ENCODE results near the gene TRIM65. TPM values are rescaled to one million over a fixed set of nuclear protein-coding genes. Genes with fewer than 3 reads are reported as not detected.

TRIM65 gene
- polyA plus RNA-seq, 1 donor from 2014 or later: 1.5 TPM

GRCh38 chr17:75875940-75876189 lies 20.9 kb downstream of the TRIM65 start:
- no peak overlapping the region for H3K27ac ChIP-seq (ENCODE audit: low read length)
- H3K9me3 ChIP-seq (ENCODE audit: low read length): no peaks in the 10 kb centered on the region
- no peak overlapping the region for H3K4me2 ChIP-seq (ENCODE audit: low read length)
- H4K20me1 ChIP-seq (ENCODE audit: insufficient read depth): no peaks in the 10 kb centered on the region
- H2AFZ ChIP-seq (ENCODE audit: low read depth, low read length): no peak overlapping the region
- no peaks in the 10 kb centered on the region for H3K9me2 ChIP-seq (ENCODE audit: insufficient read depth, low read length)
- no peaks in the 10 kb centered on the region for H3K79me2 ChIP-seq (replicated peaks; ENCODE audit: insufficient read depth, low read length)
- TF ChIP-seq CTCF (IDR thresholded peaks at IDR 0.05; ENCODE audit: poor library complexity, severe bottlenecking) (no peak), TAF1 (IDR thresholded peaks at IDR 0.05; ENCODE audit: low read depth) (no peak), EP300 (conservative IDR thresholded peaks at IDR 0.05; ENCODE audit: poor library complexity, severe bottlenecking) (no peak), EZH2 (IDR thresholded peaks at IDR 0.05; ENCODE audit: borderline replicate concordance, insufficient read depth, low read length, poor library complexity, severe bottlenecking) (no peak), MXI1 (conservative IDR thresholded peaks at IDR 0.05; ENCODE audit: poor library complexity, severe bottlenecking) (no peak), RAD21 (conservative IDR thresholded peaks at IDR 0.05) (no peak), POLR2AphosphoS5 (IDR thresholded peaks at IDR 0.05) (no peak), SMC3 (conservative IDR thresholded peaks at IDR 0.05; ENCODE audit: poor library complexity) (no peak)
- TF ChIP-seq, protein P1, sequence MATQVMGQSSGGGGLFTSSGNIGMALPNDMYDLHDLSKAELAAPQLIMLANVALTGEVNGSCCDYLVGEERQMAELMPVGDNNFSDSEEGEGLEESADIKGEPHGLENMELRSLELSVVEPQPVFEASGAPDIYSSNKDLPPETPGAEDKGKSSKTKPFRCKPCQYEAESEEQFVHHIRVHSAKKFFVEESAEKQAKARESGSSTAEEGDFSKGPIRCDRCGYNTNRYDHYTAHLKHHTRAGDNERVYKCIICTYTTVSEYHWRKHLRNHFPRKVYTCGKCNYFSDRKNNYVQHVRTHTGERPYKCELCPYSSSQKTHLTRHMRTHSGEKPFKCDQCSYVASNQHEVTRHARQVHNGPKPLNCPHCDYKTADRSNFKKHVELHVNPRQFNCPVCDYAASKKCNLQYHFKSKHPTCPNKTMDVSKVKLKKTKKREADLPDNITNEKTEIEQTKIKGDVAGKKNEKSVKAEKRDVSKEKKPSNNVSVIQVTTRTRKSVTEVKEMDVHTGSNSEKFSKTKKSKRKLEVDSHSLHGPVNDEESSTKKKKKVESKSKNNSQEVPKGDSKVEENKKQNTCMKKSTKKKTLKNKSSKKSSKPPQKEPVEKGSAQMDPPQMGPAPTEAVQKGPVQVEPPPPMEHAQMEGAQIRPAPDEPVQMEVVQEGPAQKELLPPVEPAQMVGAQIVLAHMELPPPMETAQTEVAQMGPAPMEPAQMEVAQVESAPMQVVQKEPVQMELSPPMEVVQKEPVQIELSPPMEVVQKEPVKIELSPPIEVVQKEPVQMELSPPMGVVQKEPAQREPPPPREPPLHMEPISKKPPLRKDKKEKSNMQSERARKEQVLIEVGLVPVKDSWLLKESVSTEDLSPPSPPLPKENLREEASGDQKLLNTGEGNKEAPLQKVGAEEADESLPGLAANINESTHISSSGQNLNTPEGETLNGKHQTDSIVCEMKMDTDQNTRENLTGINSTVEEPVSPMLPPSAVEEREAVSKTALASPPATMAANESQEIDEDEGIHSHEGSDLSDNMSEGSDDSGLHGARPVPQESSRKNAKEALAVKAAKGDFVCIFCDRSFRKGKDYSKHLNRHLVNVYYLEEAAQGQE (IDR thresholded peaks at IDR 0.05; ENCODE audit: borderline replicate concordance): no peak
- H3K27me3 ChIP-seq (ENCODE audit: insufficient read depth, low read depth, low read length): peaks cover 46% of the 10 kb centered on the region
- no peaks in the 10 kb centered on the region for H3F3A ChIP-seq (ENCODE audit: insufficient read depth, low read length, poor library complexity, severe bottlenecking)
- H3K4me3 ChIP-seq (ENCODE audit: low read length): no peak overlapping the region
- no peak overlapping the region for H3K9ac ChIP-seq (ENCODE audit: low read length)
- no peaks in the 10 kb centered on the region for H3K36me3 ChIP-seq (ENCODE audit: insufficient read depth, low read length)

DNA sequence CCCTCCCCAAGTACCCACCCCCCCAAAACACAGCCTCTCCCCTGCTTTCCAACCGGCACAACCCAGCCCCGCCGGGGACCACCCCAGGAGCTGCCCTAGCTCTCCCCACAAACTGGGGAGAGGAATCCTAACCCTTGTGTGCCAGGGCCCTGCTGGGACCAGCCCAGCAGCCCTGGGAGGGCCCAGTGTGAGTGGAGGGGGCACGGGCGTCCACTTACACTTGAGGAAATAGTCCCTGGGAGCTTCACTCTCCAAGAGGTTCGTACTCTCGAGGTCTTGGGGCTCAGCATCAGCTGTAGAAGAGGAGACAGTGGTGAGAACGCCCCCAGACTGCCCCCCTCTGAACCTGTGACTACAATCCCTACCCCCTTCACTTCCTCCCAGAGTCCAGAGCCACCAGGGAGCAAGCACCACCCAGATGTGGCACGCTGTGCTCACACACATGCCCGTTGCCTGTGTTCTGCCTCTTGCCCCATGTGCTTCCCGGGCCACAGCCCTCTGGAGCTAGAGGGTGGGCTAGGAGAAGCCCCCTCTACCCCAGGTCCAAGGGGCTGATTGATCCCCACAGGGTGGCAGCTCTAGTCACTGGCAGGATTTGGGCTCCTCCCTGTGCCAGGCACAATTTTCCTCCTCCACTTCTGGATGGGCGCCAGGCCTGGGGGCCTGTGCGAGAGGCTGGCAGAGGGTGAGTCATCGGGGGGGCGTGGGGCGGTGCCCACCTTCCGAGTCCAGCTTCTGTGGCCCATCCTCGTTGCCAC lies 21.4 kb downstream of the TRIM65 start:
- Histone ChIP-seq H3K27me3 (ENCODE audit: insufficient read depth, low read depth, low read length) (peaks cover 41% of the 10 kb centered on the region), H3K4me3 (ENCODE audit: low read length) (no peak overlapping the region), H2AFZ (ENCODE audit: low read depth, low read length) (no peak overlapping the region), H3F3A (ENCODE audit: insufficient read depth, low read length, poor library complexity, severe bottlenecking) (no peaks in the 10 kb centered on the region), H3K27ac (ENCODE audit: low read length) (no peak overlapping the region), H3K9me3 (ENCODE audit: low read length) (no peaks in the 10 kb centered on the region), H3K9ac (ENCODE audit: low read length) (no peak overlapping the region), H3K9me2 (ENCODE audit: insufficient read depth, low read length) (no peaks in the 10 kb centered on the region), H4K20me1 (ENCODE audit: insufficient read depth) (no peaks in the 10 kb centered on the region), H3K79me2 (replicated peaks; ENCODE audit: insufficient read depth, low read length) (no peaks in the 10 kb centered on the region), H3K36me3 (ENCODE audit: insufficient read depth, low read length) (no peaks in the 10 kb centered on the region), H3K4me2 (ENCODE audit: low read length) (no peak overlapping the region)
- no peak for TF ChIP-seq RAD21 (conservative IDR thresholded peaks at IDR 0.05)
- TF ChIP-seq POLR2AphosphoS5 (IDR thresholded peaks at IDR 0.05): no peak
- no peak for TF ChIP-seq MXI1 (conservative IDR thresholded peaks at IDR 0.05; ENCODE audit: poor library complexity, severe bottlenecking)
- TF ChIP-seq EZH2 (IDR thresholded peaks at IDR 0.05; ENCODE audit: borderline replicate concordance, insufficient read depth, low read length, poor library complexity, severe bottlenecking): no peak
- no peak for TF ChIP-seq TAF1 (IDR thresholded peaks at IDR 0.05; ENCODE audit: low read depth)
- TF ChIP-seq, protein P1 (IDR thresholded peaks at IDR 0.05; ENCODE audit: borderline replicate concordance): no peak
- no peak for TF ChIP-seq CTCF (IDR thresholded peaks at IDR 0.05; ENCODE audit: poor library complexity, severe bottlenecking)
- TF ChIP-seq EP300 (conservative IDR thresholded peaks at IDR 0.05; ENCODE audit: poor library complexity, severe bottlenecking): no peak
- no peak for TF ChIP-seq SMC3 (conservative IDR thresholded peaks at IDR 0.05; ENCODE audit: poor library complexity)

Data from neural cell (in vitro differentiated cells).